GM12801 (cell line): Measurements from ENCODE around the gene FUT8.

ENCODE experiments used
- TF ChIP-seq, protein P1 (sequence below): IDR thresholded peaks from one replicate; pipeline ENCODE4 v1.5.1; 2011; ENCODE audit warnings: control low read depth; ENCODE audit not compliant: insufficient read length; ENCODE audit errors: extremely low read depth

Gene FUT8

DNA sequence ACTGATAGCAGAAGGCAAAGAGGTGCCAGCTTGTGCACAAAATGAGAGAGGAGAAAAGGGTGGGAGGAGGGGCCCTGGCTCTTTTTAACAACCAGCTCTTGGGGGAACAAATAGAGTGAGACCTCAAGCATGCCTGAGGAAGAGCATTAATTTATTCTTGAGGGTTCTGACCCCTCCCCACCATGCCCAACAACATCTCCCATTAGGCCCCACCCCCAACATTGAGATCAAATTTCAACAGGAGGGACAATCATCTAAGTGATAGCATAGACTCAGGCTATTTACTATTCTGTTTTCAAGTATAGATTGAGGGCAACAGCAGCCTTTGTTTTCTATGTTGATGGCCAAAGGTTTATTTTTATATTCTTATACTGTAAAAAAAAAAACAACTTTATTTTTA is 59.7 kb downstream of the FUT8 start:
- TF ChIP-seq, protein P1, sequence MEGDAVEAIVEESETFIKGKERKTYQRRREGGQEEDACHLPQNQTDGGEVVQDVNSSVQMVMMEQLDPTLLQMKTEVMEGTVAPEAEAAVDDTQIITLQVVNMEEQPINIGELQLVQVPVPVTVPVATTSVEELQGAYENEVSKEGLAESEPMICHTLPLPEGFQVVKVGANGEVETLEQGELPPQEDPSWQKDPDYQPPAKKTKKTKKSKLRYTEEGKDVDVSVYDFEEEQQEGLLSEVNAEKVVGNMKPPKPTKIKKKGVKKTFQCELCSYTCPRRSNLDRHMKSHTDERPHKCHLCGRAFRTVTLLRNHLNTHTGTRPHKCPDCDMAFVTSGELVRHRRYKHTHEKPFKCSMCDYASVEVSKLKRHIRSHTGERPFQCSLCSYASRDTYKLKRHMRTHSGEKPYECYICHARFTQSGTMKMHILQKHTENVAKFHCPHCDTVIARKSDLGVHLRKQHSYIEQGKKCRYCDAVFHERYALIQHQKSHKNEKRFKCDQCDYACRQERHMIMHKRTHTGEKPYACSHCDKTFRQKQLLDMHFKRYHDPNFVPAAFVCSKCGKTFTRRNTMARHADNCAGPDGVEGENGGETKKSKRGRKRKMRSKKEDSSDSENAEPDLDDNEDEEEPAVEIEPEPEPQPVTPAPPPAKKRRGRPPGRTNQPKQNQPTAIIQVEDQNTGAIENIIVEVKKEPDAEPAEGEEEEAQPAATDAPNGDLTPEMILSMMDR = no peak

DNA sequence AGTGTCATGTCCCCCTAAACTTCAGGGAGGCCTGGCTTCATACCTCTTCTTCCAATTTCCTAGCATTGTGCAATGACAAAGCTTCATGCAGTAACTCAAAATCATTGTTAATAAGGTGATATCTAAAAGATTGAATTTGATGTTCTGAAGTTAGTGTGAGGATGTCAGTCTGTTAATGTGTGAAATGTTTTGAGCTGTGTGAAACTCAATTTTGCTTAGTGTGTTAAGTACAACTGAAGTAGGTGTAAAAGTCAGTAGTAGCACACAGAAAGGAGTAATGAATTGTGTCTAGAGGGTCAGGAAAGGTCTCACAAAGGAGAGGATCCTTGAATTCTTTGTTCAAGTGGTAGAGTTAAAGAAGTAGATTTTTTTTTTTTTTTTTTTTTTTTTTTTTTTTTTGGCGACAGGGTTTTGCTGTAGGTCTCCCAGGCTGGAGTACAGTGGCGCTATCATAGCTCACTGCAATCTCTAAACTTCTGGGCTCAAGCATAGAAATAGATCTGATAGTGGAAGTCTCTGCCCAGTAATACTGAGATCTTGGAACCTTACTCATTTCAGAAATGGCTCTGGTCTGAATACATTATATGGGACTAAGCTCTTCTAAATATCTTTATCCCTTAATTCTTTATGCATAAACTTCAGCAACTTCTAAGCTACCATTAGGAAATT is 63.9 kb downstream of the FUT8 start:
- TF ChIP-seq, protein P1 = no peak

DNA sequence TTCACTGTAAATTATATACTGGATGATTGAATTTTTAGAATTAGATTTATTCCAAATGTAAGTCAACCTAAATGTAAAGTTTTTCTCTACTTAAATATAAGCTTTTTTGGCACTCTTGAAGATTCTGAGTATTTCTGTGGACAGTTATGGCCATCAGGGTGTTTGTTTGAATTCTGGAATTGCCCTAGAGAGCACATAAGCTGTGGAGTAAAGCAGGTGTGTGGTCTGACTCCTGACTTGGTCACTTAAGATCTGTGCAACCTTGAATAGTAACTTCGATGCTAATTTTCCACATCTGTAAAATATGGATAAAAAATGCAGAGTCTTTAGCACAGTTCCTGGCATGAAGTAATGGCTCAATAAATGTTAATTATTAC is 64.4 kb downstream of the FUT8 start:
- TF ChIP-seq, protein P1 = no peak

DNA sequence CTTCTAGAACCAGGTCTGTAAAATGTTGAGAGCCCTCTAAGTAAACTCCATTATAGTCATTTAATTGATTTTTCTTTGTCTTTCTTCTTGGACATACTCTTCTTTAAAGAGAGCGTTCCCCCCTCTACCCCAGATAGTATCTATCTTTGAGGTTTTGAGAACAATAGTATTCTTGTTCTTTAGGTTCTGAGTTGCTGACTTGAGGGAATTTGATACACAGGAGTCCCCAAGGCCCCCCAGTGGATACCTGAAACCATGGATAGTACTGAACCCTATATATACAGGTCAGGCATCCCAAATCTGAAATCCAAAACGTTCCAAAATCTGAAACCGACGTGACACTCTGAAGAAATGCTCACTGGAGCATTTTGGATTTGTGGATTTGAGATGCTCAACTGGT is 65.5 kb downstream of the FUT8 start:
- TF ChIP-seq, protein P1 = no peak

DNA sequence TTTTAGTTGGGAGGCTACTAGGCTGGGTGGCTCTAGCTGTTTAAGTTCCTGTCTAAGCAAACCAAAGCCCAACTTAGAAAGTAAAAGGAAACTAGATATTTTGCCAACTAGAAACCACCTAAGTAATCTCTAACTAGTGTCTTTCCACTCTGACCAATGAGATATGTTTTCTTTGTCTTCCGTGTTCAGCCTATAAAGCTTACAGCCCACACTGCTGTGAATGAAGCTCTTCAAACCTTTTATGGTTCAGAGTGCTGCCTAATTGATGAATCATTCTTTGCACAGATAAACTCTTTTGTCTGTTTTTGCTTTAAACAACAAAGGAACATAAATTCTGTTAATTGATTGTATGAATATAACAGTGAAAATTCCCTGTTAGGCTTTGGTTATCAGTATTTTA is 66.1 kb downstream of the FUT8 start:
- TF ChIP-seq, protein P1 = no peak

DNA sequence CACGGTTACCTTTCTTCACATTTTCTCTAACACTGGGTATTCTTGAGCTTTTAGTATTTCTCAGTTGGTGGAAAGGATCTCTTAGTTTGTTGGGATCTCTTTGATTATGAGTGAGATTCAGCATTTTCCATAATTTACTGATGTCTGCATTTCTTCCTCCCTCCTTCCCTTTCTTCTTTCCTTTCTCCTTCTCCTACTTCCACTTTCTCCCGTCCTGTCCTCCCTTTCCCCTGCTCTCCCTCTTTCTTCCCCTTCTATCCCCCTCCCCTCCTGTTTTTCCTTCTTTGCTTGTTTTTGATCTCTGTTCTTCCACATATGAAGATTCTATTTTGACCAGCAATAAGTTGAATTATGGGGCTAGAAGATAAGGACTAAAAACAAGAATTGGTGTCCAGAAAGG is 66.9 kb downstream of the FUT8 start:
- TF ChIP-seq, protein P1 = no peak

DNA sequence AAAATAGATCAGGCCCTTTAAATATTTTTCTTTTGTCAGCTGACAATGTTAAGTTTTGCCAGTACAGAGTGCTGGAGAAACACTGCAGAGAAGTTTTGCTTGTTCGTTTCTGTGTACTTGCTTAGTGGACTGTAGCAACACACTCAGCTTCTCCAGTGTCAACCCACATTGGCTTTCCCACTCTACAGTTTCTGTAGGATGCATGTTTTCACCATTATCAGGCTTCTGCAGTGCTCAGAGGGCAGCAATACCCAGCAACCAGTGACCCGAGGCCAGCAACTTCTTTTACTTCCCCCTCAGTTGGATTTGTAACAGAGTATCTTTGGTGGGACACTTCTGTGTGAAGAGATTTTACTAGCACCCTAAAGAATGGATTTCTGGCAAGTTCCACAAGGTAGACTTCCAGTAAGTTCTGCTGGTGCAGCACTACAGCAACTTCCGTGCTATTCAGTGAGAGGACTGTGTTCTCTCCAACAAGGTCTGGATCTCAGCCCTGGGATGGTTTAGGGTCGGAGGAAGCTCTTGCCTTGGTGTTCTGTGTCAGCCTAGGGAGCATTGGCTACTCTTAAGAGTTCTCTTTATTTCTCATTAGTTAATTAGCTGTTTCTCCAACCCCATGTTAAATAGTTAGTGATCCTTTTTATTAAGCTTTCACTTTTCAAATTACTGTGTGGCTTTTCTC is 70.4 kb downstream of the FUT8 start:
- TF ChIP-seq, protein P1 = no peak
